COLO829 (cell line): Measurements from ENCODE around the gene PLA2G2F.

Experiments
- DNase-seq: peaks from one replicate; pipeline ENCODE4 v3.0.0; 2012; ENCODE audit warnings: low spot score

PLA2G2F gene

GRCh38 chr1:20172033-20172590, 33.0 kb downstream of the PLA2G2F start:
- DNase-seq = no peak

- no peak for DNase-seq
Observed at GRCh38 chr1:20174937-20175666, 36.0 kb downstream of the PLA2G2F start.

GRCh38 chr1:20178634-20179370, 39.7 kb downstream of the PLA2G2F start:
- no peak for DNase-seq

GRCh38 chr1:20179371-20180128, 40.4 kb downstream of the PLA2G2F start:
- no peak for DNase-seq

- DNase-seq = no peak
Observed at GRCh38 chr1:20180129-20180843, 41.2 kb downstream of the PLA2G2F start.

GRCh38 chr1:20180844-20181207, 41.7 kb downstream of the PLA2G2F start:
- DNase-seq = no peak

- no peak for DNase-seq
Observed at GRCh38 chr1:20182415-20182814, 43.3 kb downstream of the PLA2G2F start.

GRCh38 chr1:20183035-20183434, 43.9 kb downstream of the PLA2G2F start:
- DNase-seq = no peak

- no peak for DNase-seq
Observed at GRCh38 chr1:20183616-20184271, 44.6 kb downstream of the PLA2G2F start.

- no peak for DNase-seq
Observed at GRCh38 chr1:20184481-20184900, 45.4 kb downstream of the PLA2G2F start.

GRCh38 chr1:20184997-20185833, 46.1 kb downstream of the PLA2G2F start:
- no peak for DNase-seq

- DNase-seq = no peak
Observed at GRCh38 chr1:20185834-20186782, 47.0 kb downstream of the PLA2G2F start, which contains the start of the genes PLA2G2C and UBXN10. TSS of gene PLA2G2C (minus strand) at chr1:20186518. CDS start at chr1:20177363, 9,155 bp downstream. TSS of gene UBXN10 (plus strand) at chr1:20186096. CDS start at chr1:20190562, 4,466 bp downstream.

GRCh38 chr1:20187103-20187812, 48.1 kb downstream of the PLA2G2F start:
- no peak for DNase-seq

GRCh38 chr1:20187813-20188454, 48.8 kb downstream of the PLA2G2F start:
- DNase-seq = no peak

- DNase-seq = no peak
Observed at GRCh38 chr1:20188455-20188817, 49.3 kb downstream of the PLA2G2F start.

- no peak for DNase-seq
Observed at GRCh38 chr1:20189664-20190063, 50.5 kb downstream of the PLA2G2F start.

- no peak for DNase-seq
Observed at GRCh38 chr1:20190256-20191160, 51.4 kb downstream of the PLA2G2F start.
